ENCODE data around the gene CMKLR1. TPM values are rescaled to one million over a fixed set of nuclear protein-coding genes. Genes with fewer than 3 reads are reported as not detected.

The CMKLR1 gene
- total RNA-seq, 4 donors from 2014 or later, result 10.2 to 14.5 (median 12.6) TPM

GRCh38 chr12:108321688-108322087, 17.4 kb downstream of the CMKLR1 start:
- intact Hi-C loops (cut with DNase I), result no loop called here
- TF ChIP-seq POLR2A (IDR thresholded peaks at IDR 0.05; ENCODE audit: low read depth) (no peak), CTCF (IDR thresholded peaks at IDR 0.05) (no peak), POLR2AphosphoS5 (IDR thresholded peaks at IDR 0.05) (no peak), EP300 (IDR thresholded peaks at IDR 0.05) (no peak)
- no peak overlapping the region for H3K27ac ChIP-seq (replicated peaks in 1 of 4)
- H3K4me1 ChIP-seq, result peaks cover 0 to 11% (median 2%) of the 10 kb centered on the region in 4 donors
- no peaks in the 10 kb centered on the region for H3K36me3 ChIP-seq
- no peak for DNase-seq (ENCODE audit: extremely low spot score)
- H3K27me3 ChIP-seq, result peaks cover 0 to 20% (median 0%) of the 10 kb centered on the region in 4 donors
- no peak overlapping the region for H3K4me3 ChIP-seq
- H3K9me3 ChIP-seq, result no peaks in the 10 kb centered on the region

- Histone ChIP-seq H3K9me3 (no peaks in the 10 kb centered on the region), H3K36me3 (no peaks in the 10 kb centered on the region), H3K27ac (replicated peaks in 1 of 4) (no peak overlapping the region), H3K4me1 (peaks cover 0 to 14% (median 10%) of the 10 kb centered on the region in 4 donors), H3K4me3 (no peak overlapping the region), H3K27me3 (peaks cover 0 to 20% (median 0%) of the 10 kb centered on the region in 4 donors)
- intact Hi-C loops (cut with DNase I), result no loop called here
- WGBS, result 48% methylated on average over 4 of the region's 4 CpGs
- TF ChIP-seq EP300 (IDR thresholded peaks at IDR 0.05), result no peak
- no peak for TF ChIP-seq POLR2A (IDR thresholded peaks at IDR 0.05; ENCODE audit: low read depth)
- no peak for TF ChIP-seq POLR2AphosphoS5 (IDR thresholded peaks at IDR 0.05)
- no peak for TF ChIP-seq CTCF (IDR thresholded peaks at IDR 0.05)
- DNase-seq (ENCODE audit: extremely low spot score), result no peak
Observed at GRCh38 chr12:108320507-108321293, 18.4 kb downstream of the CMKLR1 start.

GRCh38 chr12:108319277-108320234, 19.6 kb downstream of the CMKLR1 start:
- 59% methylated on average over 2 of the region's 2 CpGs for WGBS
- no peaks in the 10 kb centered on the region for H3K9me3 ChIP-seq
- intact Hi-C loops (cut with DNase I), result no loop called here
- TF ChIP-seq CTCF (IDR thresholded peaks at IDR 0.05) (no peak), POLR2AphosphoS5 (IDR thresholded peaks at IDR 0.05) (no peak), EP300 (IDR thresholded peaks at IDR 0.05) (no peak), POLR2A (IDR thresholded peaks at IDR 0.05; ENCODE audit: low read depth) (no peak)
- H3K27ac ChIP-seq (replicated peaks in 1 of 4), result no peak overlapping the region
- no peak for DNase-seq (ENCODE audit: extremely low spot score)
- no peaks in the 10 kb centered on the region for H3K36me3 ChIP-seq
- H3K4me1 ChIP-seq, result peaks cover 0 to 14% (median 11%) of the 10 kb centered on the region in 4 donors
- H3K4me3 ChIP-seq, result no peak overlapping the region
- H3K27me3 ChIP-seq, result peaks cover 0 to 20% (median 0%) of the 10 kb centered on the region in 4 donors

GRCh38 chr12:108318472-108319275, 20.4 kb downstream of the CMKLR1 start:
- WGBS, result 74% methylated on average over 6 of the region's 6 CpGs
- H3K36me3 ChIP-seq, result no peaks in the 10 kb centered on the region
- no peaks in the 10 kb centered on the region for H3K9me3 ChIP-seq
- peaks cover 0 to 20% (median 0%) of the 10 kb centered on the region in 4 donors for H3K27me3 ChIP-seq
- no peak overlapping the region for H3K27ac ChIP-seq (replicated peaks in 1 of 4)
- intact Hi-C loops (cut with DNase I), result no loop called here
- no peak overlapping the region for H3K4me3 ChIP-seq
- TF ChIP-seq POLR2A (IDR thresholded peaks at IDR 0.05; ENCODE audit: low read depth) (no peak), POLR2AphosphoS5 (IDR thresholded peaks at IDR 0.05) (no peak), EP300 (IDR thresholded peaks at IDR 0.05) (no peak), CTCF (IDR thresholded peaks at IDR 0.05) (no peak)
- DNase-seq (ENCODE audit: extremely low spot score), result no peak
- H3K4me1 ChIP-seq, result peaks cover 7 to 23% (median 14%) of the 10 kb centered on the region in 4 donors
